Measurements from ENCODE around the gene ARMC8.

GRCh38 chr3:138242466-138242865 lies 55.4 kb downstream of the ARMC8 start:
- TF ChIP-seq POLR2A (IDR thresholded peaks at IDR 0.05): no peak
- TF ChIP-seq CTCF (IDR thresholded peaks at IDR 0.05): no peak

Measured in stomach (tissue), 4 donors.